Liver (tissue), 9 donors: Measurements from ENCODE around the gene ICA1L. TPM values are rescaled to one million over a fixed set of nuclear protein-coding genes. Genes with fewer than 3 reads are reported as not detected.

Experiments used
- DNase-seq: peaks from one replicate; pipeline ENCODE4 v3.0.0-alpha.2; 2017; ENCODE audit warnings: low spot score
- H3K27ac ChIP-seq, 2 donors: one replicate each; pipeline ENCODE4 v1.7.0; 2013; ENCODE audit warnings: inconsistent platforms in 2 of 2, low read length in 2 of 2, control low read depth in 1 of 2, low read depth in 1 of 2, mild to moderate bottlenecking in 1 of 2
- H3K27me3 ChIP-seq, 4 donors: one replicate each; pipeline versions ENCODE4 v1.6.1 to v1.7.0; 2013; ENCODE audit warnings: low read length in 3 of 4, inconsistent platforms in 1 of 4, mild to moderate bottlenecking in 1 of 4, moderate library complexity in 1 of 4; ENCODE audit not compliant: control insufficient read depth in 4 of 4, insufficient read depth in 4 of 4
- H3K36me3 ChIP-seq, 4 donors: one replicate each; pipeline versions ENCODE4 v1.6.1 to v1.7.0; 2013; ENCODE audit warnings: low read length in 3 of 4, mild to moderate bottlenecking in 3 of 4, low read depth in 1 of 4, moderate library complexity in 1 of 4; ENCODE audit not compliant: control insufficient read depth in 4 of 4, insufficient read depth in 3 of 4
- H3K4me1 ChIP-seq, 4 donors: one replicate each; pipeline versions ENCODE4 v1.6.1 to v1.7.0; 2013; ENCODE audit warnings: low read length in 3 of 4, mild to moderate bottlenecking in 3 of 4, moderate library complexity in 1 of 4; ENCODE audit not compliant: control insufficient read depth in 4 of 4, insufficient read depth in 4 of 4
- H3K4me3 ChIP-seq, 3 donors: one replicate each; pipeline versions ENCODE4 v1.6.1 to v1.7.0; 2013; ENCODE audit warnings: low read length in 3 of 3, control low read depth in 1 of 3, low read depth in 1 of 3, mild to moderate bottlenecking in 1 of 3
- H3K9ac ChIP-seq, 2 donors: one replicate each; pipeline ENCODE4 v1.7.0; 2013; ENCODE audit warnings: low read length in 2 of 2, mild to moderate bottlenecking in 2 of 2, moderate library complexity in 2 of 2, control low read depth in 1 of 2, low read depth in 1 of 2
- H3K9me3 ChIP-seq, 4 donors: one replicate each; pipeline versions ENCODE4 v1.6.1 to v1.7.0; 2013; ENCODE audit warnings: low read length in 3 of 4; ENCODE audit not compliant: control insufficient read depth in 4 of 4
- ATF3 ChIP-seq: IDR thresholded peaks from 2 replicates; pipeline ENCODE4 v1.6.1; 2016; ENCODE audit warnings: antibody characterized with exemption
- CTCF ChIP-seq: fragments of 150-350 bp; IDR thresholded peaks from 2 replicates; pipeline ENCODE4 v1.5.1; 2017; ENCODE audit warnings: improper control_type of control experiment, low read depth, low read length; ENCODE audit not compliant: missing input control
- EGR1 ChIP-seq, 2 donors: IDR thresholded peaks; 2 replicates each; pipeline ENCODE4 v1.6.1; 2016 to 2018; ENCODE audit warnings: antibody characterized with exemption in 2 of 2, low read depth in 2 of 2
- FOXA1 ChIP-seq: IDR thresholded peaks from 2 replicates; pipeline ENCODE4 v1.6.1; 2016; ENCODE audit warnings: antibody characterized with exemption
- FOXA2 ChIP-seq: IDR thresholded peaks from 2 replicates; pipeline ENCODE4 v1.6.1; 2016; ENCODE audit warnings: antibody characterized with exemption
- GABPA ChIP-seq, 2 donors: IDR thresholded peaks in 1 of 2; conservative IDR thresholded peaks in 1 of 2; 2 replicates each; pipeline ENCODE4 v1.6.1; 2016; ENCODE audit warnings: antibody characterized with exemption in 2 of 2, mild to moderate bottlenecking in 1 of 2, moderate library complexity in 1 of 2
- HNF4A ChIP-seq, 2 donors: conservative IDR thresholded peaks; 2 replicates each; pipeline ENCODE4 v1.6.1; 2016; ENCODE audit warnings: antibody characterized with exemption in 2 of 2, mild to moderate bottlenecking in 2 of 2
- HNF4G ChIP-seq: IDR thresholded peaks from 2 replicates; pipeline ENCODE4 v1.6.1; 2016; ENCODE audit warnings: antibody characterized with exemption
- JUND ChIP-seq, 2 donors: IDR thresholded peaks; 2 replicates each; pipeline ENCODE4 v1.6.1; 2016; ENCODE audit warnings: antibody characterized with exemption in 2 of 2
- MAX ChIP-seq: IDR thresholded peaks from 2 replicates; pipeline ENCODE4 v1.6.1; 2016; ENCODE audit warnings: antibody characterized with exemption
- NR2F2 ChIP-seq: IDR thresholded peaks from 2 replicates; pipeline ENCODE4 v1.6.1; 2016; ENCODE audit warnings: antibody characterized with exemption
- RAD21 ChIP-seq, 2 donors: IDR thresholded peaks; 2 replicates each; pipeline ENCODE4 v1.6.1; 2016; ENCODE audit warnings: antibody characterized with exemption in 2 of 2, mild to moderate bottlenecking in 2 of 2
- REST ChIP-seq: IDR thresholded peaks from 2 replicates; pipeline ENCODE4 v1.6.1; 2016; ENCODE audit warnings: antibody characterized with exemption, mild to moderate bottlenecking
- RXRA ChIP-seq, 2 donors: IDR thresholded peaks; 2 replicates each; pipeline ENCODE4 v1.6.1; 2017 to 2018; ENCODE audit warnings: antibody characterized with exemption in 2 of 2, mild to moderate bottlenecking in 1 of 2
- SP1 ChIP-seq: IDR thresholded peaks from 2 replicates; pipeline ENCODE4 v1.6.1; 2018; ENCODE audit warnings: antibody characterized with exemption, mild to moderate bottlenecking
- TAF1 ChIP-seq: conservative IDR thresholded peaks from 2 replicates; pipeline ENCODE4 v1.6.1; 2016; ENCODE audit warnings: antibody characterized with exemption, mild to moderate bottlenecking
- YY1 ChIP-seq: IDR thresholded peaks from 2 replicates; pipeline ENCODE4 v1.6.1; 2016; ENCODE audit warnings: antibody characterized with exemption, mild to moderate bottlenecking
- ZBTB33 ChIP-seq: IDR thresholded peaks from 2 replicates; pipeline ENCODE4 v1.6.1; 2016; ENCODE audit warnings: antibody characterized with exemption
- WGBS: extraction: QIAGEN DNeasy Blood & Tissue Kit; methylation state at CpG from one replicate; pipeline ENCODE4 v1.1.7; 2013; 5-methylcytosine and 5-hydroxymethylcytosine counted together
- polyA plus RNA-seq, 2 donors: library from polyadenylated mRNA; stranded (reverse) in 1 of 2; unstranded in 1 of 2; fragments of 200-250 nt in 1 of 2; fragments of >200 nt in 1 of 2; fragmentation: Nextera tagmentation in 1 of 2; extraction: Ambion mirVana in 1 of 2; gene quantifications; one replicate each; pipeline versions ENCODE4 v1.2.1 to v1.2.3, GENCODE V29; 2013 to 2015
- total RNA-seq, 2 donors: library from RNA; depleted of rRNA; stranded (reverse); fragments of >200 nt; gene quantifications; one replicate each; pipeline ENCODE4 v1.2.3, GENCODE V29; 2014
- donor health status: healthy.
- donor health status: healthy.
- donor health status: healthy.
- donor health status: healthy.
- donor health status: healthy.

ICA1L gene
- total and polyA plus RNA-seq, 4 donors = 0.15 to 1.7 (median 0.79) TPM

GRCh38 chr2:202762556-202762955 is 109.0 kb downstream of the ICA1L start:
- TF ChIP-seq MAX (no peak), JUND (IDR thresholded peaks at IDR 0.05) (no peak), FOXA1 (no peak)
- H3K27ac ChIP-seq = no peak overlapping the region
- WGBS = 80% methylated on average over 4 of the region's 4 CpGs
- no peaks in the 10 kb centered on the region for H3K27me3 ChIP-seq
- no peak overlapping the region for H3K4me3 ChIP-seq
- H3K9ac ChIP-seq = no peak overlapping the region
- no peaks in the 10 kb centered on the region for H3K9me3 ChIP-seq
- no peaks in the 10 kb centered on the region for H3K4me1 ChIP-seq
- H3K36me3 ChIP-seq = peaks cover 0 to 6% (median under 1%) of the 10 kb centered on the region in 4 donors
- no peak for DNase-seq

- 90% methylated on average over 2 of the region's 2 CpGs for WGBS
- Histone ChIP-seq H3K36me3 (peaks cover 0 to 11% (median 3%) of the 10 kb centered on the region in 4 donors), H3K9me3 (no peaks in the 10 kb centered on the region), H3K4me1 (no peaks in the 10 kb centered on the region), H3K9ac (no peak overlapping the region), H3K27me3 (no peaks in the 10 kb centered on the region), H3K4me3 (no peak overlapping the region), H3K27ac (no peak overlapping the region)
- DNase-seq = no peak
- TF ChIP-seq TAF1 (no peak), MAX (no peak), EGR1 (IDR thresholded peaks at IDR 0.05; ENCODE audit: low read depth in 2 of 2) (no peak), RXRA (IDR thresholded peaks at IDR 0.05) (no peak), FOXA1 (no peak), ATF3 (no peak), GABPA (IDR thresholded peaks at IDR 0.05 in 1 of 2, conservative IDR thresholded peaks at IDR 0.05 in 1 of 2) (no peak), JUND (IDR thresholded peaks at IDR 0.05) (no peak), FOXA2 (no peak), HNF4G (no peak), CTCF (no peak), REST (no peak), HNF4A (conservative IDR thresholded peaks at IDR 0.05) (no peak), SP1 (no peak), RAD21 (IDR thresholded peaks at IDR 0.05) (no peak), YY1 (no peak), NR2F2 (no peak), ZBTB33 (no peak)
Observed at GRCh38 chr2:202760848-202761247, 110.7 kb downstream of the ICA1L start.
